RWPE2 (cell line): Measurements from ENCODE around the gene TENM4.

Experiments used
- ATAC-seq: fragments of 200-7000 bp; cut with Tn5 transposase; 3 replicates; pipeline ENCODE4 v1.9.1; 2021; ENCODE audit warnings: low read depth
- DNase-seq: peaks from one replicate; pipeline ENCODE4 v3.0.0-alpha.2; 2020; ENCODE audit warnings: low spot score
- H3K27ac ChIP-seq: fragments of 450-650 bp; 2 replicates; pipeline ENCODE4 v1.5.1; 2017; ENCODE audit warnings: mild to moderate bottlenecking; ENCODE audit not compliant: poor library complexity, severe bottlenecking
- H3K27me3 ChIP-seq: fragments of 250-450 bp; sonication (Bioruptor Pico); 2 replicates; pipeline ENCODE4 v1.5.1; 2021; ENCODE audit warnings: mild to moderate bottlenecking, moderate library complexity; ENCODE audit not compliant: insufficient read depth, poor library complexity, severe bottlenecking
- H3K36me3 ChIP-seq: fragments of 250-450 bp; sonication (Bioruptor Pico); 2 replicates; pipeline ENCODE4 v1.5.1; 2020; ENCODE audit warnings: low read depth, mild to moderate bottlenecking, moderate library complexity
- H3K4me1 ChIP-seq: fragments of 250-450 bp; sonication (Bioruptor Pico); 2 replicates; pipeline ENCODE4 v1.5.1; 2021; ENCODE audit warnings: mild to moderate bottlenecking, moderate library complexity; ENCODE audit not compliant: insufficient read depth, poor library complexity, severe bottlenecking
- H3K4me3 ChIP-seq: fragments of 250-450 bp; sonication (Bioruptor Pico); 2 replicates; pipeline ENCODE4 v1.5.1; 2021; ENCODE audit warnings: mild to moderate bottlenecking, moderate library complexity; ENCODE audit not compliant: severe bottlenecking
- H3K9me3 ChIP-seq: fragments of 250-450 bp; sonication (Bioruptor Pico); 2 replicates; pipeline ENCODE4 v1.5.1; 2021; ENCODE audit warnings: mild to moderate bottlenecking, moderate library complexity; ENCODE audit not compliant: severe bottlenecking
- CTCF ChIP-seq: fragments of 450-650 bp; IDR thresholded peaks from one replicate; pipeline ENCODE4 v1.5.1; 2017; ENCODE audit warnings: mild to moderate bottlenecking, moderate library complexity; ENCODE audit not compliant: poor library complexity, severe bottlenecking

The TENM4 gene

GRCh38 chr11:79068356-79068755 is 372.5 kb downstream of the TENM4 start:
- Histone ChIP-seq H3K36me3 (no peaks in the 10 kb centered on the region), H3K27ac (no peak overlapping the region), H3K4me3 (no peak overlapping the region), H3K27me3 (no peaks in the 10 kb centered on the region), H3K4me1 (no peaks in the 10 kb centered on the region), H3K9me3 (no peaks in the 10 kb centered on the region)
- no peak for TF ChIP-seq CTCF
- DNase-seq: no peak
- no peak for ATAC-seq

DNA sequence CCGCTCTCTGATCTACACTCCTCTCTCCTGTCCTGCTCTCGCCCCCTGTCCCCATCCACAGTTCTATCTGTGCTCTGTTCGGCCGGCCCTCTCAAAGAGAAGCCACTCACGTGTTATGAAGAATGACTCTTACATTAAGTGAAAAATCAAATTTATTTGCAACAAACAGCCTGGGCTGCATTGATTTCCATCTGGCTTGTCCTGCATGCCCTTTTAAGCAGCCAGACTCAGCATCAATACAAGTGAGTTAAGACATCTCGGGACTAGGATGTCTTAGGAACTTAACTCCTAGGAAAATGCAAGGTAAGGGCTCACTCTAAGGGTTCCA is 373.5 kb downstream of the TENM4 start:
- no peak overlapping the region for H3K27ac ChIP-seq
- no peaks in the 10 kb centered on the region for H3K9me3 ChIP-seq
- no peak for DNase-seq
- no peak for ATAC-seq
- no peaks in the 10 kb centered on the region for H3K36me3 ChIP-seq
- TF ChIP-seq CTCF: no peak
- no peaks in the 10 kb centered on the region for H3K27me3 ChIP-seq
- H3K4me1 ChIP-seq: no peaks in the 10 kb centered on the region
- H3K4me3 ChIP-seq: no peak overlapping the region

DNA sequence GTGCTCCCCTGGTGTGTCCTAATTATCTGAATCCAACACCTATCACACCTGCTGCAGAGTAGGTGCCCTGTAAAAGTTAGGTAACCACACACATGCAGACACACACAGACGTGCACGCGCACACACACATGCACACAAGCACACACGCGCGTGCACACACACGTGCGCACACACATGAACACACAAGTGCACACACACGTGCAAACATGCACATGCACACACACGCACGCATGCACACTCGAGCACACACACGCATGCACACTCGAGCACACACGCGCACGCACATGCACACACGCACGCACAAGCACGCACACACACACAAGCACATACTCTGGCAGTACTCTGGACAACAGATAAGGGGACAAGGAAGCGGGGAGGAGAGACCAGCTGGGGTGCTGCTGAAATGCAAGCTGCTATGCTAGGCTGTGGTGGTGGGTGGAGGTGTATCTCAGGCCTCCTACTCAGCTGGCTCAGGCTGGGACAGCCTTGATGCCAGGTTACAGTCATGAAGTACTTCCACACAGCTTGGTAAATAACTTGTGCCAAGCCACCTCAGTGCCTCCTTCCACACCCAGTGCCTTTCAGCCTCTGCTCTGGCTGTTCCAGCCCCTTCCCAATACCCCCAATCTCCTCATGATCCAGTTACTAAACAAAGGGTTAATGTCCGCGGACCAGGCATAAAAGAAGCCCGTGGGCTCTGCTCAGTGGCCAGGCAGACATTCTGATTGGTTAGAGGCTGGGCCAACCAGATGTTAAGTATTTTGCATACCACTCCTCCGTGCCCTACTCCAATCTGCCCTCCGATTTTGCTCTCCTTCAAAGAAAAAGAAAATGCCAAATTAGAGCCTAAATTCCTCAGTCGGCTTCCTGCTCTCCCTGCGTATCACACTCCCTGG is 374.1 kb downstream of the TENM4 start:
- TF ChIP-seq CTCF: no peak
- Histone ChIP-seq H3K4me3 (no peak overlapping the region), H3K4me1 (no peaks in the 10 kb centered on the region), H3K9me3 (no peaks in the 10 kb centered on the region), H3K36me3 (no peaks in the 10 kb centered on the region), H3K27ac (no peak overlapping the region), H3K27me3 (no peaks in the 10 kb centered on the region)
- no peak for ATAC-seq
- no peak for DNase-seq

DNA sequence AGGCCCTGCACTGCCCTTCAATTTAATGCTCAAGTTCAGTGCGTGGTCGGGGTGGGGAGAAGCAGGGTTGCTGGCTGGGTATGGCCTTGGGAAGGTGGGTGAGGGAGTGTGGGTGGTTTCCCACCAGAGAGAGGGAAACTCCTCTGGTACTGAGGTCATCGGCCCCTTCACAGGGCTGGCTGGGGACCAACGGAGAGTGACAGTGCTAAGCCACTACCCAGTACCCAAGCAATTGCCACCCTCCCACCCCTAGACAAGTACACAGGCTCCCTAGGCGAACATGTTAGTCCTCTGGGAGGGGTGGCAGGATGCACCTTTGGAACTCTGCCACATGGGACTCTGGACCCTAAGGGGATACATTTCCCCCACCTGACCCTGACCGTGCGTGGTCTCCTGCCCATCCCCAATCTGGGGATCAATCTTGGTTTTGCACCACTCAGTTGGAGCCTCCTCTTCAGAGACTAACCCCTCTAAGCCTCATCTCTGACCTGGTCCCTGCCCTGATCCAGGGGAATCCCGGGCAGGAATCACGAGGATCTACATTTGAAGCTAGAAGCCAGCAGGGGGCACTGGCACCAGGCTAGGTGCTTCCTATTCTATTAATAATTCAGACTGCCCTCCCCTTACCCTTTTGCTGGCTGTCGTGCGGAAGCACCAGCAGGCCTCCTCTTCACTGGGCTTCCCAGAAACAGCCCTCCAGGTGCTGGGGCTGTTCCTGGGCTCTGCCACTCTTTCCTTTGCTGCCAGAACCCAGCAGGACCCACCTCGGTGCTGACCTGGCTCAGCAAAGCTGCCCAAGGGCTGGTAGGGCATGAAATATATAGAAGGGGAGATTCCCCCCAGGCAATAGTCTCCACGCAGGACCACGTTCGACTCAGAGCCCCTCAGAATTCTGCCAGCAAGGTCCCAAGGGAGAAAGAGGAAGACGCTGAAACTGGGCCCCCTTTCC is 377.7 kb downstream of the TENM4 start:
- no peak overlapping the region for H3K4me3 ChIP-seq
- ATAC-seq: no peak
- no peaks in the 10 kb centered on the region for H3K36me3 ChIP-seq
- no peaks in the 10 kb centered on the region for H3K9me3 ChIP-seq
- H3K27ac ChIP-seq: no peak overlapping the region
- no peak for DNase-seq
- no peaks in the 10 kb centered on the region for H3K27me3 ChIP-seq
- no peaks in the 10 kb centered on the region for H3K4me1 ChIP-seq
- TF ChIP-seq CTCF: peak; percentile 32
